ENCODE data around the gene MYO5C. TPM values are rescaled to one million over a fixed set of nuclear protein-coding genes. Genes with fewer than 3 reads are reported as not detected.
A peak's percentile ranks its signal among the peaks of the same experiment; 100 is the strongest.

Gene MYO5C
- total RNA-seq, 1 donor from 2014 or later, result 22.9 TPM

DNA sequence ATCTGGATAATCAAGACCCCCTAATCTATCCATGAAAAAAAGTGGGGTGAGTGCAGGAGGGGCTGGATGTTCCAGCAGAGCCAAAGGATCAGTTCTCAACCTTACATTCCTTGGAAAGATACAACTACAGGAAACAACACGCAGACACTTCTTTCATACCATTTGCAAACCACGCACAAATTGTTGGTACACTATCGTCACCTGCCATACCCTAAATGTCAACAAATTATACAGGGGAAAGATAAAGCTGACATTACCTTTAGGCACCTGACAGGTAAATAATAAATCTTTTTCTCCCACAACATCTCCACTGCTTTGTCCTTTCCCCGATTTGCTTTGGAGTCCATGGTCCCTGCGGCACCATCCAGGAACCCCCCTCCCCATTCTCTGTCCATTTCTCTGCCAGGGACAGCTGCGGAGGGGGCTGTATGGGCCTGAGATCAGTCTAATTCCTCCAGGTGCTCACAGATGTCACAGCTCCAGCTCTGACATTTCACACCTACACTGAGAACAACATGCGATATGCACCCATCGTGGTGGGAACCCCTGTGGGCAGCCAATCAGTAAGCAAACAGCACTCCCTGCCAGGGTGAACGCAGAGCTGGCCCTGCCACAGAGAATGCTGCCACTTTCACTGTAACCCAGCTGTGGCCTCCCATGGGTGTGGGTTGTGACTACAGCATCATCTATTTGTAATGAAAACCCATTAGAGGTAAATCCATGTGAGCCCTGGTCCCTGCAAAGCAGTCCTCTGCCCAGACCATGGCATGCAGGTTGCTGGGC is 145.4 kb downstream of the MYO5C start:
- Mint-ChIP-seq H3K9me3 (ENCODE audit: unreplicated experiment) (no peaks in the 10 kb centered on the region), H3K4me1 (ENCODE audit: unreplicated experiment) (peaks cover 4% of the 10 kb centered on the region), H3K4me3 (ENCODE audit: unreplicated experiment) (no peak overlapping the region), H3K27ac (ENCODE audit: unreplicated experiment) (no peak overlapping the region), H3K36me3 (ENCODE audit: low read depth, unreplicated experiment) (no peaks in the 10 kb centered on the region), H3K27me3 (ENCODE audit: unreplicated experiment) (no peaks in the 10 kb centered on the region)
- TF ChIP-seq, protein P1, sequence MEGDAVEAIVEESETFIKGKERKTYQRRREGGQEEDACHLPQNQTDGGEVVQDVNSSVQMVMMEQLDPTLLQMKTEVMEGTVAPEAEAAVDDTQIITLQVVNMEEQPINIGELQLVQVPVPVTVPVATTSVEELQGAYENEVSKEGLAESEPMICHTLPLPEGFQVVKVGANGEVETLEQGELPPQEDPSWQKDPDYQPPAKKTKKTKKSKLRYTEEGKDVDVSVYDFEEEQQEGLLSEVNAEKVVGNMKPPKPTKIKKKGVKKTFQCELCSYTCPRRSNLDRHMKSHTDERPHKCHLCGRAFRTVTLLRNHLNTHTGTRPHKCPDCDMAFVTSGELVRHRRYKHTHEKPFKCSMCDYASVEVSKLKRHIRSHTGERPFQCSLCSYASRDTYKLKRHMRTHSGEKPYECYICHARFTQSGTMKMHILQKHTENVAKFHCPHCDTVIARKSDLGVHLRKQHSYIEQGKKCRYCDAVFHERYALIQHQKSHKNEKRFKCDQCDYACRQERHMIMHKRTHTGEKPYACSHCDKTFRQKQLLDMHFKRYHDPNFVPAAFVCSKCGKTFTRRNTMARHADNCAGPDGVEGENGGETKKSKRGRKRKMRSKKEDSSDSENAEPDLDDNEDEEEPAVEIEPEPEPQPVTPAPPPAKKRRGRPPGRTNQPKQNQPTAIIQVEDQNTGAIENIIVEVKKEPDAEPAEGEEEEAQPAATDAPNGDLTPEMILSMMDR (IDR thresholded peaks at IDR 0.05; ENCODE audit: unreplicated experiment), result no peak
- DNase-seq (ENCODE audit: low spot score), result no peak

DNA sequence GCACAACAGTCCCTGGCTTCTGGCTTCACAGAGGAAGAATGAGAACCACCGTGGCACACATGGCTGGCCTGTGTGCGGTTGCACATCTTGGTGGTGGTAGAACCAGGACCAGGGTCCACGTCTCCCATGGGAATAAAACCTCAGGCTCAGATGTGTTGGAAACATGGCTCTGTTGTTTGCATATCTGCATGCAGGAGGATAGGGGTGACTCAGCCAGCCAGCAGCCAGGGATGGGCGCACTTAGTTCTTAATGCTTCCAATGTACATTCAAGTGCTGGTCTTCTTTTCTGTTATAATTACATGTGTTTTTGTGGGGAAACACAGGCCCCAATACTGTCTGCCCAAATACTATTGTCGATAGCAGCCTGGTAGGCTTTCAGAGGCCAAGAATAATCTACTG is 147.2 kb downstream of the MYO5C start:
- TF ChIP-seq, protein P1 (IDR thresholded peaks at IDR 0.05; ENCODE audit: unreplicated experiment), result no peak
- Mint-ChIP-seq H3K4me3 (ENCODE audit: unreplicated experiment) (no peak overlapping the region), H3K36me3 (ENCODE audit: low read depth, unreplicated experiment) (no peaks in the 10 kb centered on the region)

DNA sequence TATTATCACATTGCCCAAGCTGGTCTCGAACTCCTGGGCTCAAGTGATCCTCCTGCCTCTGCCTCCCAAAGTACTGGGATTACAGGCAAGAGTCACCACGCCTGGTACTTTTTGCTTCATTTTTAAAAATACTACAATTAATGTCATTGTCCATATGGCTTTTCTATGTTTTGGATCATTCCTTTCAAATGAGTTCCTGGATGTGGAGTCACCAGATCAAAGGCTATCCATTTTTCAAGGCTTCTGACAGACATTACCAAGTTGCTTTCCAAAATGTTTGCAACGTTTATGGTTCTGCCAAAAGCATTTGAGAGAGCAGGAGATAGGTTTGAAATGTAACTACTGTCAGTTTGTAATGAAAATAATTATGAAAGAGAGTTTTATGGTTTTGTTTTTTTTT is 148.8 kb downstream of the MYO5C start:
- peaks cover 4% of the 10 kb centered on the region for H3K4me1 Mint-ChIP-seq (ENCODE audit: unreplicated experiment)
- no peak overlapping the region for H3K27ac Mint-ChIP-seq (ENCODE audit: unreplicated experiment)
- no peak for DNase-seq (ENCODE audit: low spot score)
- no peaks in the 10 kb centered on the region for H3K36me3 Mint-ChIP-seq (ENCODE audit: low read depth, unreplicated experiment)
- no peaks in the 10 kb centered on the region for H3K27me3 Mint-ChIP-seq (ENCODE audit: unreplicated experiment)
- H3K9me3 Mint-ChIP-seq (ENCODE audit: unreplicated experiment), result no peaks in the 10 kb centered on the region
- TF ChIP-seq, protein P1 (IDR thresholded peaks at IDR 0.05; ENCODE audit: unreplicated experiment), result no peak
- H3K4me3 Mint-ChIP-seq (ENCODE audit: unreplicated experiment), result no peak overlapping the region

More for the DNA sequence above, 147.2 kb downstream of the MYO5C start:
- DNase-seq (ENCODE audit: low spot score), result no peak
- Mint-ChIP-seq H3K9me3 (ENCODE audit: unreplicated experiment) (no peaks in the 10 kb centered on the region), H3K27me3 (ENCODE audit: unreplicated experiment) (no peaks in the 10 kb centered on the region), H3K27ac (ENCODE audit: unreplicated experiment) (no peak overlapping the region), H3K4me1 (ENCODE audit: unreplicated experiment) (peaks cover 4% of the 10 kb centered on the region)

DNA sequence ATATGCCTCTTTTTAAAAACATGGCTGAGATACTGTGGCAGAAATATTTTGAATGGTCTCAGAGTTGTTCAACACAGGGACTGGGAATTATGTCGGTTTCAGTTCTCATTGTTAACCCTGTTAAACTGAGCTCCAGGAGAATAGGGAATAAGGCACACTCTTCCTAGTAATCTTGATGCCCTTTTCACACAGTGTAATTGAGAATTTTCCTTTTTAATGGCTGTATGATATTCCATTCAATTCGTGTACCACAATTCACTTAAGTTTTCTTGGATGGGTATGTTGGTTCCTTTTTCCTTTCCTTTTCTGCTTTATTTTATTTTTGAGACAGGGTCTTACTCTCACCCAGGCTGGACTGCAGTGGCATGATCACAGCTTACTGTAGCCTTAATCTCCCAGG is 149.3 kb downstream of the MYO5C start:
- Mint-ChIP-seq H3K9me3 (ENCODE audit: unreplicated experiment) (no peaks in the 10 kb centered on the region), H3K27me3 (ENCODE audit: unreplicated experiment) (no peaks in the 10 kb centered on the region), H3K27ac (ENCODE audit: unreplicated experiment) (no peak overlapping the region), H3K4me1 (ENCODE audit: unreplicated experiment) (peaks cover 1% of the 10 kb centered on the region), H3K36me3 (ENCODE audit: low read depth, unreplicated experiment) (no peaks in the 10 kb centered on the region), H3K4me3 (ENCODE audit: unreplicated experiment) (peak overlapping the region; percentile 31)
- TF ChIP-seq, protein P1 (IDR thresholded peaks at IDR 0.05; ENCODE audit: unreplicated experiment), result no peak
- no peak for DNase-seq (ENCODE audit: low spot score)

- H3K27ac Mint-ChIP-seq (ENCODE audit: unreplicated experiment), result no peak overlapping the region
- H3K27me3 Mint-ChIP-seq (ENCODE audit: unreplicated experiment), result no peaks in the 10 kb centered on the region
- H3K9me3 Mint-ChIP-seq (ENCODE audit: unreplicated experiment), result no peaks in the 10 kb centered on the region
- H3K4me3 Mint-ChIP-seq (ENCODE audit: unreplicated experiment), result no peak overlapping the region
- H3K36me3 Mint-ChIP-seq (ENCODE audit: low read depth, unreplicated experiment), result no peaks in the 10 kb centered on the region
- no peaks in the 10 kb centered on the region for H3K4me1 Mint-ChIP-seq (ENCODE audit: unreplicated experiment)
- no peak for DNase-seq (ENCODE audit: low spot score)
- TF ChIP-seq, protein P1 (IDR thresholded peaks at IDR 0.05; ENCODE audit: unreplicated experiment), result no peak
Measured at GRCh38 chr15:52144656-52145178, 150.9 kb downstream of the MYO5C start.
